ENCODE measurements around the gene DDAH1. TPM values are rescaled to one million over a fixed set of nuclear protein-coding genes. Genes with fewer than 3 reads are reported as not detected.

Gene DDAH1
- total and polyA plus RNA-seq, 2 donors (not counting 3 experiments of a cell fraction or from before 2014, with no cell fraction given), result 44.0 to 75.2 TPM

DNA sequence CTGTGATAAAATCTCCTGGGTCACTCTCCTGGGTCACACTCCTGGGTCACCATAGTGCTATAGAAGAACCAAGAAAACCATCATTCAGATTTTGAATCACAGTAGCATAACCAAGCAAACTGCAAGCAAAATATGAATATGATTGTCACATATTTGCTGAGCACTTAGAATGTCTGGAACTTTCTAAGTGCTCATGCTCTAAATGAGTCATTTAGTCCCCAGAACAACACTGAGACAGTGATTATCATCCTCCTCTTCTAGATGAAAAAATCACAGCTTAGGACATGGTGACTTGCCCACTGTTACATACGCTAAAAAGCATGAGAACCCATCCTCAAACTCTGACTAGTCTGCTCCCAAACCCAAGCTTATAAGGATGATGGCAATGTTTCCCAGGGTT is 39.5 kb upstream of the DDAH1 start:
- no TSS peak for BruUV-seq (replicated peaks)
- no peak for FAIRE-seq
- no peak overlapping the region for H2AFZ ChIP-seq (ENCODE audit: low read depth, low read length)
- H4K20me1 ChIP-seq (replicated peaks; ENCODE audit: control insufficient read depth, extremely low read depth, insufficient read depth, low read length), result no peaks in the 10 kb centered on the region
- no peak for DNase-seq (ENCODE audit: low read depth, low spot score)
- no peaks in the 10 kb centered on the region for H3K4me1 ChIP-seq (ENCODE audit: control insufficient read depth, extremely low read depth, insufficient read depth, low read length)
- no peak overlapping the region for H3K4me3 ChIP-seq (replicated peaks in 1 of 3; ENCODE audit: insufficient read depth in 1 of 3, low read depth in 1 of 3, low read length in 3 of 3)
- no peaks in the 10 kb centered on the region for H3K9me3 ChIP-seq (replicated peaks; ENCODE audit: control insufficient read depth, insufficient read depth, low read length)
- H3K27me3 ChIP-seq (ENCODE audit: control insufficient read depth in 2 of 2, insufficient read depth in 2 of 2, low read length in 2 of 2), result no peaks in the 10 kb centered on the region
- TF ChIP-seq GATA2 (IDR thresholded peaks at IDR 0.05; ENCODE audit: insufficient read depth, insufficient read length, low read depth, low read length), result peak; percentile 44
- no peak for TF ChIP-seq POLR2A (IDR thresholded peaks at IDR 0.05; ENCODE audit: low read depth, low read length)
- dilution Hi-C loops (cut with MboI; ENCODE audit: extremely low pct_ligation_motif_present, low sequenced_read_pairs) (no loop called here), intact Hi-C loops (cut with micrococcal nuclease) (no loop called here)
- peaks cover 1% of the 10 kb centered on the region for H3K79me2 ChIP-seq (ENCODE audit: control insufficient read depth, insufficient read depth, low read length)
- H3K9ac ChIP-seq (replicated peaks; ENCODE audit: extremely low read depth, insufficient read depth, low read length), result no peak overlapping the region
- POLR2A ChIA-PET, result no interaction called here
- H3K9me1 ChIP-seq (replicated peaks; ENCODE audit: control insufficient read depth, extremely low read depth, insufficient read depth, low read length), result no peaks in the 10 kb centered on the region
- H3K36me3 ChIP-seq (ENCODE audit: control insufficient read depth in 2 of 2, extremely low read depth in 1 of 2, insufficient read depth in 2 of 2, low read length in 2 of 2), result no peaks in the 10 kb centered on the region
- no peak overlapping the region for H3K27ac ChIP-seq (ENCODE audit: insufficient read depth, low read depth, low read length)
- H3K4me2 ChIP-seq (ENCODE audit: insufficient read depth, low read length), result no peak overlapping the region
- CTCF ChIA-PET, result interaction anchor here (0.8 to 1.2 kb wide), 2 partner anchors 16 to 41 kb away, joined by 3 to 5 read pairs; no protein-coding TSS in a partner anchor

DNA sequence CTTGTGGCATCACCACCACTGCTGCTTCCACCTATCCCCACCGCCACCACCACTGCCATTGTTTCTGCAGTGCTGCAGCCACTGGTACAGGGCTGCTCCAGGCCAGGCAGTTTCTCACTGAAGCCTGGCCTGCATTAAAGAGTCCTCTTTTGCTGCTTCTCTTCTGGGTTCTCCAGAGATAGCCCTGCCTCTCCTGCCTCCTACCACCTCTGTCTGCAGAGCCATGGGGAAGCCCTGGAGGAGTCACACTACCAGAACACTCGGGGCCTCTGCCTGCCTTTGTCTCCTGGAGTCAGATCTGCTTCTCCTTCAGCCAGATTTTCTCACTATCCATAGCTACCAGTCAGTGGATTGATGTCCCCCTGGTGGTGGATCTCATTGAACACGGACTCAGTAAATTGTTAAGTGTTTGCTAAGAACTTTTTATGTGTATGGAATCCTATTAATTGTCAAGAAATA is 37.7 kb upstream of the DDAH1 start:
- H3K79me2 ChIP-seq (ENCODE audit: control insufficient read depth, insufficient read depth, low read length), result peaks cover 1% of the 10 kb centered on the region
- no TSS peak for BruUV-seq (replicated peaks)
- H3K9me1 ChIP-seq (replicated peaks; ENCODE audit: control insufficient read depth, extremely low read depth, insufficient read depth, low read length), result no peaks in the 10 kb centered on the region
- H3K27me3 ChIP-seq (ENCODE audit: control insufficient read depth in 2 of 2, insufficient read depth in 2 of 2, low read length in 2 of 2), result no peaks in the 10 kb centered on the region
- no peak overlapping the region for H3K4me3 ChIP-seq (replicated peaks in 1 of 3; ENCODE audit: insufficient read depth in 1 of 3, low read depth in 1 of 3, low read length in 3 of 3)
- intact Hi-C loops (cut with micrococcal nuclease) (loop anchor here (1.0 kb wide), 2 partner anchors 158 to 194 kb away; no protein-coding TSS in a partner anchor), dilution Hi-C loops (cut with MboI; ENCODE audit: extremely low pct_ligation_motif_present, low sequenced_read_pairs) (no loop called here)
- no peak overlapping the region for H3K27ac ChIP-seq (ENCODE audit: insufficient read depth, low read depth, low read length)
- H2AFZ ChIP-seq (ENCODE audit: low read depth, low read length), result peak overlapping the region; percentile 52
- no peaks in the 10 kb centered on the region for H4K20me1 ChIP-seq (replicated peaks; ENCODE audit: control insufficient read depth, extremely low read depth, insufficient read depth, low read length)
- TF ChIP-seq, protein P1, sequence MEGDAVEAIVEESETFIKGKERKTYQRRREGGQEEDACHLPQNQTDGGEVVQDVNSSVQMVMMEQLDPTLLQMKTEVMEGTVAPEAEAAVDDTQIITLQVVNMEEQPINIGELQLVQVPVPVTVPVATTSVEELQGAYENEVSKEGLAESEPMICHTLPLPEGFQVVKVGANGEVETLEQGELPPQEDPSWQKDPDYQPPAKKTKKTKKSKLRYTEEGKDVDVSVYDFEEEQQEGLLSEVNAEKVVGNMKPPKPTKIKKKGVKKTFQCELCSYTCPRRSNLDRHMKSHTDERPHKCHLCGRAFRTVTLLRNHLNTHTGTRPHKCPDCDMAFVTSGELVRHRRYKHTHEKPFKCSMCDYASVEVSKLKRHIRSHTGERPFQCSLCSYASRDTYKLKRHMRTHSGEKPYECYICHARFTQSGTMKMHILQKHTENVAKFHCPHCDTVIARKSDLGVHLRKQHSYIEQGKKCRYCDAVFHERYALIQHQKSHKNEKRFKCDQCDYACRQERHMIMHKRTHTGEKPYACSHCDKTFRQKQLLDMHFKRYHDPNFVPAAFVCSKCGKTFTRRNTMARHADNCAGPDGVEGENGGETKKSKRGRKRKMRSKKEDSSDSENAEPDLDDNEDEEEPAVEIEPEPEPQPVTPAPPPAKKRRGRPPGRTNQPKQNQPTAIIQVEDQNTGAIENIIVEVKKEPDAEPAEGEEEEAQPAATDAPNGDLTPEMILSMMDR (IDR thresholded peaks at IDR 0.05; ENCODE audit: extremely low read depth in 1 of 2, insufficient read depth in 1 of 2, low read depth in 1 of 2, low read length in 2 of 2), result peak; percentile 46 to 58
- no peak for TF ChIP-seq FOS (IDR thresholded peaks at IDR 0.05; ENCODE audit: borderline replicate concordance, insufficient read depth, low read length)
- TF ChIP-seq POLR2A (IDR thresholded peaks at IDR 0.05; ENCODE audit: low read depth, low read length), result no peak
- no peak for TF ChIP-seq GATA2 (IDR thresholded peaks at IDR 0.05; ENCODE audit: insufficient read depth, insufficient read length, low read depth, low read length)
- no peak for TF ChIP-seq EZH2 (IDR thresholded peaks at IDR 0.05; ENCODE audit: borderline replicate concordance, low read depth, low read length, severe bottlenecking)
- TF ChIP-seq, protein P2, sequence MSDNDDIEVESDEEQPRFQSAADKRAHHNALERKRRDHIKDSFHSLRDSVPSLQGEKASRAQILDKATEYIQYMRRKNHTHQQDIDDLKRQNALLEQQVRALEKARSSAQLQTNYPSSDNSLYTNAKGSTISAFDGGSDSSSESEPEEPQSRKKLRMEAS (IDR thresholded peaks at IDR 0.05; ENCODE audit: insufficient read depth, insufficient read length), result no peak
- TF ChIP-seq POLR2AphosphoS5 (IDR thresholded peaks at IDR 0.05; ENCODE audit: insufficient read depth, low read depth, low read length), result no peak
- H3K4me2 ChIP-seq (ENCODE audit: insufficient read depth, low read length), result no peak overlapping the region
- H3K9me3 ChIP-seq (replicated peaks; ENCODE audit: control insufficient read depth, insufficient read depth, low read length), result no peaks in the 10 kb centered on the region
- POLR2A ChIA-PET, result no interaction called here
- FAIRE-seq, result peak; percentile 73
- H3K36me3 ChIP-seq (ENCODE audit: control insufficient read depth in 2 of 2, extremely low read depth in 1 of 2, insufficient read depth in 2 of 2, low read length in 2 of 2), result no peaks in the 10 kb centered on the region
- H3K9ac ChIP-seq (replicated peaks; ENCODE audit: extremely low read depth, insufficient read depth, low read length), result no peak overlapping the region
- CTCF ChIA-PET, result interaction anchor here (0.6 to 2.2 kb wide), 31 partner anchors 8 to 206 kb away, joined by 3 to 36 read pairs (median 4); partner anchors contain the start of genes DDAH1 and ZNHIT6
- DNase-seq (ENCODE audit: low read depth, low spot score), result peak; percentile 87
- no peaks in the 10 kb centered on the region for H3K4me1 ChIP-seq (ENCODE audit: control insufficient read depth, extremely low read depth, insufficient read depth, low read length)
